GM20000 (cell line): ENCODE measurements around the gene AKAP9.

Experiments
- DNase-seq: peaks from one replicate; pipeline ENCODE4 v3.0.0; 2012; ENCODE audit warnings: low spot score
- TF ChIP-seq, protein P1 (sequence below): IDR thresholded peaks from 2 replicates; pipeline ENCODE4 v1.5.1; 2012; ENCODE audit warnings: mild to moderate bottlenecking, control low read depth; ENCODE audit errors: extremely low read depth, missing control alignments

The AKAP9 gene

GRCh38 chr7:91910171-91910570, 30.5 kb upstream of the AKAP9 start:
- DNase-seq: no peak
- TF ChIP-seq, protein P1, sequence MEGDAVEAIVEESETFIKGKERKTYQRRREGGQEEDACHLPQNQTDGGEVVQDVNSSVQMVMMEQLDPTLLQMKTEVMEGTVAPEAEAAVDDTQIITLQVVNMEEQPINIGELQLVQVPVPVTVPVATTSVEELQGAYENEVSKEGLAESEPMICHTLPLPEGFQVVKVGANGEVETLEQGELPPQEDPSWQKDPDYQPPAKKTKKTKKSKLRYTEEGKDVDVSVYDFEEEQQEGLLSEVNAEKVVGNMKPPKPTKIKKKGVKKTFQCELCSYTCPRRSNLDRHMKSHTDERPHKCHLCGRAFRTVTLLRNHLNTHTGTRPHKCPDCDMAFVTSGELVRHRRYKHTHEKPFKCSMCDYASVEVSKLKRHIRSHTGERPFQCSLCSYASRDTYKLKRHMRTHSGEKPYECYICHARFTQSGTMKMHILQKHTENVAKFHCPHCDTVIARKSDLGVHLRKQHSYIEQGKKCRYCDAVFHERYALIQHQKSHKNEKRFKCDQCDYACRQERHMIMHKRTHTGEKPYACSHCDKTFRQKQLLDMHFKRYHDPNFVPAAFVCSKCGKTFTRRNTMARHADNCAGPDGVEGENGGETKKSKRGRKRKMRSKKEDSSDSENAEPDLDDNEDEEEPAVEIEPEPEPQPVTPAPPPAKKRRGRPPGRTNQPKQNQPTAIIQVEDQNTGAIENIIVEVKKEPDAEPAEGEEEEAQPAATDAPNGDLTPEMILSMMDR: no peak

- TF ChIP-seq, protein P1: no peak
- DNase-seq: no peak
Measured at GRCh38 chr7:91911121-91911520, 29.5 kb upstream of the AKAP9 start.

DNA sequence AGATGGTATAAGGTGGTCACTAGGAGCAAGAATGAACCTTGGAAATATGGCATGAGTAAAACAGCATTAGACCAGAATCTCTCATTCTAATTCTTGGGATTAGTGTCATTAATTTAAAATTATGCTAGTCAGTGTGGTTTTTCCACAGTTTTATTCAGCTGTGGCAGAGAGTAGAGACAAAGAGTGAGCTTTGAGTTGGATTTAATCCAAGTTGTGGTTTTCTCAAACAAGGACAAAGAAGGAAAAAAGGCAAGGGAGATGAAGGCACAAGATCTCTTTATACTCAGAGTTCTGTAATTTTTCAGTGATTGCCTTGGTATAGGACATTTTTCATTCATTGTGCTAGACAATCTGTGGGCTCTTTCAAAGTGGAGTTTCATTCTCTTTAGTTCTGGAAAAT, 28.2 kb upstream of the AKAP9 start:
- no peak for DNase-seq
- TF ChIP-seq, protein P1: no peak

- DNase-seq: no peak
- TF ChIP-seq, protein P1: no peak
Measured at GRCh38 chr7:91913612-91914011, 27.1 kb upstream of the AKAP9 start.

- DNase-seq: no peak
- TF ChIP-seq, protein P1: no peak
Measured at GRCh38 chr7:91915401-91916050, 25.1 kb upstream of the AKAP9 start.

DNA sequence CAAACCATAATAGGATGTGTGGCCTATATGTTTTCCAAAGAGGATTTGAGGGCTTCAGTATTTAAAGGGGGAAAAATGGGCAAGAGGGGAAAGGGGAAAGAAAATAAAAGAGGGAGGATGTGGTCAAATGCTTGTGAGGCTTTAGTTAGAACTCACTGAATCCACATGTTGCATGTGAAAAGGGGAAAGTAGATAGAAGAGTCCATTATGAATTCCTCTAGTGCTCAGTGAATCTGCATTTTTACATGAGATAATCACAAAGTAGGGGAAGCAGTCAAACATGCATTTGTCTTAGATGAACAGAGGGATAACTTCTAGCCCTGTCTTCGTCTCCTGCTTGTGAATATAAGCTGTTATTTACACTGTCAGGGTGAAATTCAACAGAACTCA, 24.6 kb upstream of the AKAP9 start:
- TF ChIP-seq, protein P1: no peak
- DNase-seq: no peak

- TF ChIP-seq, protein P1: no peak
- no peak for DNase-seq
Measured at GRCh38 chr7:91918356-91918755, 22.3 kb upstream of the AKAP9 start.
